ENCODE results near the gene SUPV3L1. TPM values are rescaled to one million over a fixed set of nuclear protein-coding genes. Genes with fewer than 3 reads are reported as not detected.

Gene SUPV3L1
- total RNA-seq, 1 experiment from 2014 or later = 57.3 TPM

- H3K9me3 ChIP-seq (ENCODE audit: control insufficient read depth, low read depth, low read length) = no peaks in the 10 kb centered on the region
- Mint-ChIP-seq H3K4me3 (no peak overlapping the region), H3K4me1 (no peaks in the 10 kb centered on the region), H3K27me3 (ENCODE audit: low read depth) (no peaks in the 10 kb centered on the region; the same call in 1 of the 2 replicates), H3K9me3 (peaks cover 2 to 5% of the 10 kb centered on the region in 2 experiments; a peak in 3 of 5 replicates), H3K27ac (no peak overlapping the region), H3K36me3 (ENCODE audit: insufficient read depth in 1 of 3, low read depth in 3 of 3) (peaks cover 8 to 26% (median 25%) of the 10 kb centered on the region in 3 experiments; a peak in 6 of 7 replicates)
- H4K20me1 ChIP-seq (ENCODE audit: control insufficient read depth, insufficient read depth, insufficient read length) = no peaks in the 10 kb centered on the region
- no peak for DNase-seq
- H4K8ac ChIP-seq (replicated peaks; ENCODE audit: insufficient read length, low read depth, low read length) = no peak overlapping the region
- no peak overlapping the region for H3K4me2 ChIP-seq (ENCODE audit: insufficient read depth, insufficient read length, low read length)
- TF ChIP-seq CTCF (conservative IDR thresholded peaks at IDR 0.05) = no peak
- H3K79me1 ChIP-seq (ENCODE audit: insufficient read depth, low read depth, low read length, poor library complexity, severe bottlenecking) = no peaks in the 10 kb centered on the region
- H2BK15ac ChIP-seq (ENCODE audit: low read depth, low read length) = no peak overlapping the region
- H2AK5ac ChIP-seq (ENCODE audit: insufficient read length, low read length) = no peak overlapping the region
- H3K27ac ChIP-seq (ENCODE audit: insufficient read length, low read depth, low read length) = no peak overlapping the region
- H3K79me2 ChIP-seq (ENCODE audit: insufficient read depth, low read length) = no peaks in the 10 kb centered on the region
- H3T11ph ChIP-seq (ENCODE audit: low read length) = no peak overlapping the region
- H3K14ac ChIP-seq (ENCODE audit: insufficient read depth, low read length) = no peak overlapping the region
- no peak overlapping the region for H2AFZ ChIP-seq (ENCODE audit: low read length)
- H3K4ac ChIP-seq (ENCODE audit: low read depth, low read length) = no peak overlapping the region
- H2BK5ac ChIP-seq (ENCODE audit: insufficient read length, low read length) = no peak overlapping the region
- no peak overlapping the region for H3K18ac ChIP-seq (ENCODE audit: insufficient read length, low read depth, low read length)
- H4K91ac ChIP-seq (ENCODE audit: insufficient read length, low read depth, low read length) = no peak overlapping the region
- WGBS (ENCODE audit: extremely low coverage, insufficient read length, low lambda C conversion rate) = no CpG with 5 or more reads among the region's 3 CpGs
- H3K4me1 ChIP-seq (ENCODE audit: insufficient read depth, low read length) = no peaks in the 10 kb centered on the region
- H3K27me3 ChIP-seq (ENCODE audit: insufficient read depth, low read length) = no peaks in the 10 kb centered on the region
- H2BK20ac ChIP-seq (ENCODE audit: low read depth, low read length, poor library complexity, severe bottlenecking) = no peak overlapping the region
- H3K23ac ChIP-seq (ENCODE audit: insufficient read length, low read depth, low read length) = no peak overlapping the region
- no peak overlapping the region for H3K9ac ChIP-seq (ENCODE audit: extremely low read depth, insufficient read length, low read length)
- no peak overlapping the region for H2BK12ac ChIP-seq (ENCODE audit: insufficient read length, low read depth, low read length)
- no peak overlapping the region for H4K5ac ChIP-seq (ENCODE audit: insufficient read length, low read depth, low read length)
- no peaks in the 10 kb centered on the region for H3K23me2 ChIP-seq (ENCODE audit: insufficient read length, low read depth, low read length, poor library complexity, severe bottlenecking)
- H3K56ac ChIP-seq (ENCODE audit: insufficient read length, low read depth, low read length) = no peak overlapping the region
- no peak overlapping the region for H2BK120ac ChIP-seq (ENCODE audit: low read depth, low read length, poor library complexity, severe bottlenecking)
These were observed 31.5 kb downstream of the SUPV3L1 start for GRCh38 chr10:69211524-69211923.

All from H9 (cell line).